Spleen (tissue), 7 donors: ENCODE results near the gene MSANTD1.

Experiments
- POLR2A ChIP-seq, 3 donors: fragments of 450-650 bp; IDR thresholded peaks; one replicate each; pipeline ENCODE4 v1.5.1; 2017; ENCODE audit warnings: antibody characterized with exemption in 3 of 3, mild to moderate bottlenecking in 1 of 3
- TF ChIP-seq, protein P1 (sequence below), 11 experiments: fragments of 200-600 bp in 7 of 11; fragments of 450-650 bp in 4 of 11; sonication (generic) in 4 of 11; IDR thresholded peaks in 8 of 11; conservative IDR thresholded peaks in 3 of 11; 1 replicate in 7 of 11; 2 replicates in 4 of 11; pipeline versions ENCODE4 v1.4.0 to v1.8.0; 2016 to 2021; ENCODE audit warnings: antibody characterized with exemption in 11 of 11, inconsistent platforms in 4 of 11, mild to moderate bottlenecking in 1 of 11
- donor health status: DM: no; HTN: no; CAD: no; lungs with moderate emphysema.
- donor health status: DM: no; HTN: no; CAD: no.
- donor health status: DM: no; HTN: no; CAD: no.

DNA sequence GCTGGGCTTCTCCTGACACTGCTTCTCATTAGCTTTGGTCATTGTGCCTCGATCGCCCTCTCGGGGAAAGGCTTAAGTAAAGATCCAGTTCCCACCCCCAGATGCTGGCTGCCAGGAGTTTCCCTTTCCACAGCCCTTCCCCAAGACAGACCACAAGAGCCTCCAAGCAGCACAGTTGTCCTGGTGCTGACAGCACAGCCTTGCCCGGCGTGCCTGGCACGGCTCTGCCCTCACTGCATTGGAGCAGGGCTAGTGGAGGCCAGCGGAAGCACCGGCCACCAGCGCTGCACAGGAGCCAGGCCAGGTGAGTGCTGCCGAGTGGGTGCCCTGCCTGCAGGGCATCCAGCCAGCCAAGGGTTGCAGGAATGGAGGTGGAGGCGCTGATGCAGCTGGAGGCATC is 9.7 kb upstream of the MSANTD1 start:
- TF ChIP-seq, protein P1, sequence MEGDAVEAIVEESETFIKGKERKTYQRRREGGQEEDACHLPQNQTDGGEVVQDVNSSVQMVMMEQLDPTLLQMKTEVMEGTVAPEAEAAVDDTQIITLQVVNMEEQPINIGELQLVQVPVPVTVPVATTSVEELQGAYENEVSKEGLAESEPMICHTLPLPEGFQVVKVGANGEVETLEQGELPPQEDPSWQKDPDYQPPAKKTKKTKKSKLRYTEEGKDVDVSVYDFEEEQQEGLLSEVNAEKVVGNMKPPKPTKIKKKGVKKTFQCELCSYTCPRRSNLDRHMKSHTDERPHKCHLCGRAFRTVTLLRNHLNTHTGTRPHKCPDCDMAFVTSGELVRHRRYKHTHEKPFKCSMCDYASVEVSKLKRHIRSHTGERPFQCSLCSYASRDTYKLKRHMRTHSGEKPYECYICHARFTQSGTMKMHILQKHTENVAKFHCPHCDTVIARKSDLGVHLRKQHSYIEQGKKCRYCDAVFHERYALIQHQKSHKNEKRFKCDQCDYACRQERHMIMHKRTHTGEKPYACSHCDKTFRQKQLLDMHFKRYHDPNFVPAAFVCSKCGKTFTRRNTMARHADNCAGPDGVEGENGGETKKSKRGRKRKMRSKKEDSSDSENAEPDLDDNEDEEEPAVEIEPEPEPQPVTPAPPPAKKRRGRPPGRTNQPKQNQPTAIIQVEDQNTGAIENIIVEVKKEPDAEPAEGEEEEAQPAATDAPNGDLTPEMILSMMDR (IDR thresholded peaks at IDR 0.05 in 8 of 11, conservative IDR thresholded peaks at IDR 0.05 in 3 of 11) = no peak
- no peak for TF ChIP-seq POLR2A (IDR thresholded peaks at IDR 0.05)
